Panc1 (cell line): ENCODE measurements around the gene ZNF616. TPM values are rescaled to one million over a fixed set of nuclear protein-coding genes. Genes with fewer than 3 reads are reported as not detected.

Source experiments
- ATAC-seq: fragments of 200-7000 bp; cut with Tn5 transposase; 2 replicates; pipeline ENCODE4 v1.9.1; 2020; ENCODE audit warnings: mild to moderate bottlenecking, moderate library complexity
- BruUV-seq: library from RNA; stranded (reverse); fragments of 400-500 nt; replicated peaks from 2 replicates; lab custom pipeline; 2021; lab: Mats Ljungman, UMichigan
- CTCF ChIA-PET: fragments of 300-600 bp; sonication (Branson Sonifier 250); formaldehyde crosslinking; loops from one replicate; lab custom pipeline; 2022; ENCODE audit warnings: antibody characterized with exemption; lab: Charles Lee
- POLR2A ChIA-PET: fragments of 300-600 bp; sonication (Branson Sonifier 250); formaldehyde crosslinking; loops from one replicate; lab custom pipeline; 2022; ENCODE audit warnings: antibody characterized with exemption; lab: Charles Lee
- DNase-seq: peaks from one replicate; pipeline ENCODE4 v3.0.0-alpha.2; 2010; ENCODE audit warnings: low read depth, low spot score
- H3K27ac ChIP-seq: 2 replicates; pipeline ENCODE4 v1.5.1; 2011; ENCODE audit warnings: mild to moderate bottlenecking, low read length, inconsistent platforms
- H3K27me3 ChIP-seq: fragments of 200-500 bp; sonication (Bioruptor generic); 2 replicates; pipeline ENCODE4 v1.6.0; 2014; ENCODE audit warnings: low read length, inconsistent platforms; ENCODE audit not compliant: control insufficient read depth, insufficient read depth
- H3K36me3 ChIP-seq: fragments of 200-500 bp; sonication (Bioruptor generic); 2 replicates; pipeline ENCODE4 v1.5.1; 2014; ENCODE audit warnings: inconsistent platforms, mild to moderate bottlenecking, low read length, moderate library complexity; ENCODE audit not compliant: control insufficient read depth, insufficient read depth
- H3K4me1 ChIP-seq: 2 replicates; pipeline ENCODE4 v1.5.1; 2011; ENCODE audit warnings: inconsistent platforms, mild to moderate bottlenecking, low read length, moderate library complexity; ENCODE audit not compliant: control insufficient read depth, insufficient read depth
- H3K4me3 ChIP-seq, 2 experiments: 2 replicates each; pipeline ENCODE4 v1.5.1; 2011 to 2012; ENCODE audit warnings: low read depth in 2 of 2, low read length in 2 of 2, mild to moderate bottlenecking in 2 of 2, inconsistent platforms in 1 of 2, moderate library complexity in 1 of 2
- H3K9me3 ChIP-seq: fragments of 200-500 bp; sonication (Bioruptor generic); 2 replicates; pipeline ENCODE4 v1.5.1; 2014; ENCODE audit warnings: low read depth, mild to moderate bottlenecking, inconsistent platforms, low read length, moderate library complexity; ENCODE audit not compliant: control insufficient read depth, insufficient read depth
- POLR2AphosphoS5 ChIP-seq: IDR thresholded peaks from 2 replicates; pipeline ENCODE4 v1.6.1; 2012; ENCODE audit warnings: mild to moderate bottlenecking, low read depth, low read length, moderate library complexity
- SIN3A ChIP-seq: IDR thresholded peaks from 2 replicates; pipeline ENCODE4 v1.6.1; 2012; ENCODE audit warnings: low read depth, mild to moderate bottlenecking, low read length, moderate library complexity, borderline replicate concordance; ENCODE audit not compliant: insufficient read depth
- TCF7L2 ChIP-seq: IDR thresholded peaks from 2 replicates; pipeline ENCODE4 v1.6.1; 2011; ENCODE audit warnings: mild to moderate bottlenecking, low read depth, low read length, inconsistent platforms
- in situ Hi-C: cut with HindIII; loops from 2 replicates; pipeline ENCODE4 v1.10.0; 2016; ENCODE audit warnings: low sequenced_read_pairs, low pct_unique_long_range_greater_than_20kb
- intact Hi-C: fragments of 100-400 bp; cut with micrococcal nuclease; formaldehyde crosslinking; loops from one replicate; pipeline ENCODE4 v1.10.0; 2022; ENCODE audit not compliant: unreplicated experiment
- total RNA-seq: library from RNA; stranded (reverse); gene quantifications from one replicate; pipeline ENCODE4 v1.2.1, GENCODE V29; 2021; ENCODE audit not compliant: unreplicated experiment
- TF ChIP-seq, protein P1 (sequence below), 2 experiments: IDR thresholded peaks; 2 replicates each; pipeline ENCODE4 v1.6.1; 2011 to 2012; ENCODE audit warnings: low read depth in 2 of 2, control low read depth in 1 of 2, low read length in 1 of 2, mild to moderate bottlenecking in 1 of 2, moderate library complexity in 1 of 2; ENCODE audit not compliant: insufficient read depth in 1 of 2
- TF ChIP-seq, protein P2 (sequence below): fragments of 450-650 bp; IDR thresholded peaks from 2 replicates; pipeline ENCODE4 v1.5.1; 2017; ENCODE audit warnings: mild to moderate bottlenecking

Gene ZNF616
- total RNA-seq, 1 experiment from 2014 or later: 5.3 TPM

DNA sequence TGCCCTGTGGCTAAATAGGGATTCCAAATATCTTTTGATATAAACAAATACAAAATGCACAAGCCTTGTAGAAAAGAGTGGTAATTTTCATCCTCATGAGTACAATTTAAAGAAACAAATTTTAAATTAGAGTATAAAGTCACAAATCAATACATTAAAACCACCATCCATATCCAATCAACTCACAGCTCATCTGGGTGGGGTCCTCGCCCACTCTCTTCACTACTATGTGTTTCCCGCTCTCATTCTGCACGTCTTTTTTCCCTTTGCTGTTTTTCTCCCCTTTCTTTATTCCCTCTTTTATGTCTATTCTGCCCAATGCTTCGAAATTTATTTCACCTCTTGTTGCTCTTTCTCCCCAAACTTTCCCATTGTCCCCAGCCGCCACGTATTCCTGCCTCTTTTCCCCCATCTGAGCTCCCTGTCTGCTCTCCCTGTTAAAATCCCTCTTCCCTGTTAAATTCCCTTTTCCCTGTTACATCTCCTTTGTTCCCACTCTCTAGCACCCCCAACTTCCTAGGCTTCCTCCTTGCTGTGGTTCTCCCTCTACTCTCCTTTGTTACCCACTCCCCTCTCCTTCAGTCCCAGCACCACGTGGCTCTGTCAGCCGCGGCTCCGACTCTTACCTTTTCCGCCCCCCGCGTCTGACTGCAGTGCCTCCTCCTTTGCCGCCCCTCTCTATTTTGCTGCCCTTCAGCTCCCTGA, 1.3 kb downstream of the ZNF616 start:
- in situ Hi-C loops: no loop called here
- Histone ChIP-seq H3K9me3 (peaks cover 17% of the 10 kb centered on the region; the same call in 1 of the 2 replicates), H3K4me3 (peak overlapping the region; percentile 95 to 99), H3K27ac (peak overlapping the region; percentile 90), H3K27me3 (no peaks in the 10 kb centered on the region), H3K36me3 (no peaks in the 10 kb centered on the region; the same call in 1 of the 2 replicates), H3K4me1 (no peaks in the 10 kb centered on the region; the same call in 1 of the 2 replicates)
- intact Hi-C loops: loop anchor here (2.0 kb wide), 1 partner anchor 98 kb away; no protein-coding TSS in a partner anchor
- CTCF ChIA-PET: no interaction called here
- DNase-seq (no peak), ATAC-seq (peak; percentile 60; the same call in 1 of the 2 replicates)
- POLR2A ChIA-PET: no interaction called here
- TF ChIP-seq POLR2AphosphoS5 (no peak), SIN3A (no peak), TCF7L2 (no peak)
- TF ChIP-seq, protein P1, sequence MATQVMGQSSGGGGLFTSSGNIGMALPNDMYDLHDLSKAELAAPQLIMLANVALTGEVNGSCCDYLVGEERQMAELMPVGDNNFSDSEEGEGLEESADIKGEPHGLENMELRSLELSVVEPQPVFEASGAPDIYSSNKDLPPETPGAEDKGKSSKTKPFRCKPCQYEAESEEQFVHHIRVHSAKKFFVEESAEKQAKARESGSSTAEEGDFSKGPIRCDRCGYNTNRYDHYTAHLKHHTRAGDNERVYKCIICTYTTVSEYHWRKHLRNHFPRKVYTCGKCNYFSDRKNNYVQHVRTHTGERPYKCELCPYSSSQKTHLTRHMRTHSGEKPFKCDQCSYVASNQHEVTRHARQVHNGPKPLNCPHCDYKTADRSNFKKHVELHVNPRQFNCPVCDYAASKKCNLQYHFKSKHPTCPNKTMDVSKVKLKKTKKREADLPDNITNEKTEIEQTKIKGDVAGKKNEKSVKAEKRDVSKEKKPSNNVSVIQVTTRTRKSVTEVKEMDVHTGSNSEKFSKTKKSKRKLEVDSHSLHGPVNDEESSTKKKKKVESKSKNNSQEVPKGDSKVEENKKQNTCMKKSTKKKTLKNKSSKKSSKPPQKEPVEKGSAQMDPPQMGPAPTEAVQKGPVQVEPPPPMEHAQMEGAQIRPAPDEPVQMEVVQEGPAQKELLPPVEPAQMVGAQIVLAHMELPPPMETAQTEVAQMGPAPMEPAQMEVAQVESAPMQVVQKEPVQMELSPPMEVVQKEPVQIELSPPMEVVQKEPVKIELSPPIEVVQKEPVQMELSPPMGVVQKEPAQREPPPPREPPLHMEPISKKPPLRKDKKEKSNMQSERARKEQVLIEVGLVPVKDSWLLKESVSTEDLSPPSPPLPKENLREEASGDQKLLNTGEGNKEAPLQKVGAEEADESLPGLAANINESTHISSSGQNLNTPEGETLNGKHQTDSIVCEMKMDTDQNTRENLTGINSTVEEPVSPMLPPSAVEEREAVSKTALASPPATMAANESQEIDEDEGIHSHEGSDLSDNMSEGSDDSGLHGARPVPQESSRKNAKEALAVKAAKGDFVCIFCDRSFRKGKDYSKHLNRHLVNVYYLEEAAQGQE (IDR thresholded peaks at IDR 0.05; ENCODE audit: insufficient read depth in 1 of 2, low read depth in 2 of 2, low read length in 1 of 2): no peak
- TF ChIP-seq, protein P2, sequence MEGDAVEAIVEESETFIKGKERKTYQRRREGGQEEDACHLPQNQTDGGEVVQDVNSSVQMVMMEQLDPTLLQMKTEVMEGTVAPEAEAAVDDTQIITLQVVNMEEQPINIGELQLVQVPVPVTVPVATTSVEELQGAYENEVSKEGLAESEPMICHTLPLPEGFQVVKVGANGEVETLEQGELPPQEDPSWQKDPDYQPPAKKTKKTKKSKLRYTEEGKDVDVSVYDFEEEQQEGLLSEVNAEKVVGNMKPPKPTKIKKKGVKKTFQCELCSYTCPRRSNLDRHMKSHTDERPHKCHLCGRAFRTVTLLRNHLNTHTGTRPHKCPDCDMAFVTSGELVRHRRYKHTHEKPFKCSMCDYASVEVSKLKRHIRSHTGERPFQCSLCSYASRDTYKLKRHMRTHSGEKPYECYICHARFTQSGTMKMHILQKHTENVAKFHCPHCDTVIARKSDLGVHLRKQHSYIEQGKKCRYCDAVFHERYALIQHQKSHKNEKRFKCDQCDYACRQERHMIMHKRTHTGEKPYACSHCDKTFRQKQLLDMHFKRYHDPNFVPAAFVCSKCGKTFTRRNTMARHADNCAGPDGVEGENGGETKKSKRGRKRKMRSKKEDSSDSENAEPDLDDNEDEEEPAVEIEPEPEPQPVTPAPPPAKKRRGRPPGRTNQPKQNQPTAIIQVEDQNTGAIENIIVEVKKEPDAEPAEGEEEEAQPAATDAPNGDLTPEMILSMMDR: no peak
- TSS peak; percentile 76 for BruUV-seq

DNA sequence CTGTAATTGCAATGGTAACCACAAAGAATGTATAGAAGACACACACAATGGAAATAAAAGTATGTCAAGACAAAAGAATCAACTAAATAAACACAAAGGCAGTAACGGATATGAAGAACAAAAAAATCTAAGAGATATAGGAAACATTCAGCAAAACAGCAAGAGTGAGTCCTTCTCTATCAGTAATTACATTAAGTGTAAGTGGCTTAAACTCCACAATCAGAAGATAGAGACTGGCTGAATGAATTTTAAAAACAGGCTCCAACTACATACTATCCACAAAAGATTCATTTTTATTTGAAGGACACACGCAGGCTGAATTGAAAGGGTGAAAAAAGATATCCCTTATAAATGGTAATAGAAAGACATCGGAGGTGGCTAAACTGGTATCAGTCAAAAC, 19.5 kb downstream of the ZNF616 start:
- CTCF ChIA-PET: no interaction called here
- in situ Hi-C loops: no loop called here
- TF ChIP-seq, protein P1 (IDR thresholded peaks at IDR 0.05; ENCODE audit: insufficient read depth in 1 of 2, low read depth in 2 of 2, low read length in 1 of 2): no peak
- TF ChIP-seq POLR2AphosphoS5: no peak
- TF ChIP-seq, protein P2: no peak
- TF ChIP-seq TCF7L2: no peak
- no peak for TF ChIP-seq SIN3A
- intact Hi-C loops: no loop called here
- Histone ChIP-seq H3K27ac (no peak overlapping the region), H3K36me3 (no peaks in the 10 kb centered on the region; the same call in 1 of the 2 replicates), H3K4me3 (no peak overlapping the region), H3K9me3 (peaks cover 59% of the 10 kb centered on the region), H3K27me3 (no peaks in the 10 kb centered on the region), H3K4me1 (no peaks in the 10 kb centered on the region)
- POLR2A ChIA-PET: no interaction called here
- BruUV-seq: no TSS peak
- DNase-seq: no peak
- no peak for ATAC-seq
